NB4 (cell line): Measurements from ENCODE around the gene PRR5L.

ENCODE experiments used
- CTCF ChIP-seq: IDR thresholded peaks from one replicate; pipeline ENCODE4 v1.5.1; 2012; ENCODE audit warnings: low read depth, low read length
- MAX ChIP-seq: IDR thresholded peaks from 2 replicates; pipeline ENCODE4 v1.6.1; 2011; ENCODE audit warnings: low read depth, low read length
- MYC ChIP-seq: IDR thresholded peaks from 2 replicates; pipeline ENCODE4 v1.6.1; 2011; ENCODE audit warnings: low read depth, low read length
- POLR2A ChIP-seq: IDR thresholded peaks from 2 replicates; pipeline ENCODE4 v1.6.1; 2011; ENCODE audit warnings: mild to moderate bottlenecking; ENCODE audit not compliant: insufficient read length; ENCODE audit errors: extremely low read depth

GRCh38 chr11:36498721-36499120 lies 202.6 kb downstream of the PRR5L start:
- no peak for TF ChIP-seq CTCF
- no peak for TF ChIP-seq POLR2A
- TF ChIP-seq MYC, result no peak
- TF ChIP-seq MAX, result no peak
